ENCODE measurements around the gene FMNL1.

DNA sequence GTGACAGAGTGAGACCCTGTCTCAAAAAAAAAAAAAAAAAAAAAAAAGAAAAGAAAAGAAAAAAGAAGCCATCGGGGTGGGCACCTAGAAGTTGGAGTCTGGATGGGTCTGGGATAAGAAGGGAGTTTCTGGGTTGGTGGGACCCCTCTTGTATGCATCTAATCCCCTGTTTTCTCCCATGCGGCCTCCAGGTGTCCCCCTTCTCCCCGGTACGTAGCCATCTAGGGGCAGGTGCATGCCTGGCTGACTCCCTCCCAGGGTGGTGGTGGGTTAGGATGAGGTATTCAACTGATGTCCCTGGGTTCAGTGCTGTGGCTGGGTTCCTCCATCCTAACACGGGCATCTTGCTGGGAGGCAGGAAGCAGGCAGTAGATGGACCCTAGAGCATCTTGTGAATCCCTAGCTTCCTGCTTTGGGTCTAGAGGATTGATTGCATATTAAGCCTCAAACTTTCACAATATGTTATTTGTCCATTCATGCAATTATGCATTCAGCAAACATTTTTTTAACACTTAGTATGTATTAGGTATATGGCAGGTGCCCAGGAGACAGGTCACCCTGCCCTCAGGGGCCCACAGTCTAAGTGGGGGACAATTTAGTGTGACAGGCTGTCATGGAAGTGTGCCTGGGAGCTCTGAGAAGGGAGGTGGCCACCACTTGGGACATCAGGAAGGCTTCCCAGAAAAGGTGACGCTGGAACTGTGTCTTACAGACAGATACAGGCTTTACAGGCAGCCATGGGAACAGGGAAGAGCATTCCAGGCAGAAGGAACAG, 13.1 kb downstream of the FMNL1 start:
- TF ChIP-seq, protein P1, sequence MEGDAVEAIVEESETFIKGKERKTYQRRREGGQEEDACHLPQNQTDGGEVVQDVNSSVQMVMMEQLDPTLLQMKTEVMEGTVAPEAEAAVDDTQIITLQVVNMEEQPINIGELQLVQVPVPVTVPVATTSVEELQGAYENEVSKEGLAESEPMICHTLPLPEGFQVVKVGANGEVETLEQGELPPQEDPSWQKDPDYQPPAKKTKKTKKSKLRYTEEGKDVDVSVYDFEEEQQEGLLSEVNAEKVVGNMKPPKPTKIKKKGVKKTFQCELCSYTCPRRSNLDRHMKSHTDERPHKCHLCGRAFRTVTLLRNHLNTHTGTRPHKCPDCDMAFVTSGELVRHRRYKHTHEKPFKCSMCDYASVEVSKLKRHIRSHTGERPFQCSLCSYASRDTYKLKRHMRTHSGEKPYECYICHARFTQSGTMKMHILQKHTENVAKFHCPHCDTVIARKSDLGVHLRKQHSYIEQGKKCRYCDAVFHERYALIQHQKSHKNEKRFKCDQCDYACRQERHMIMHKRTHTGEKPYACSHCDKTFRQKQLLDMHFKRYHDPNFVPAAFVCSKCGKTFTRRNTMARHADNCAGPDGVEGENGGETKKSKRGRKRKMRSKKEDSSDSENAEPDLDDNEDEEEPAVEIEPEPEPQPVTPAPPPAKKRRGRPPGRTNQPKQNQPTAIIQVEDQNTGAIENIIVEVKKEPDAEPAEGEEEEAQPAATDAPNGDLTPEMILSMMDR (IDR thresholded peaks at IDR 0.05) = no peak
- TF ChIP-seq POLR2A (IDR thresholded peaks at IDR 0.05) (no peak), POLR2AphosphoS5 (IDR thresholded peaks at IDR 0.05) (no peak)
